Epithelial cell of esophagus (primary cell): ENCODE data around the gene CHD9.

Experiments
- DNase-seq: peaks from one replicate; pipeline ENCODE4 v3.0.0; 2010; ENCODE audit warnings: low read depth
- H3K4me3 ChIP-seq: 2 replicates; pipeline ENCODE4 v1.5.1; 2011; ENCODE audit warnings: mild to moderate bottlenecking, low read length, control low read depth
- TF ChIP-seq, protein P1 (sequence below): IDR thresholded peaks from 2 replicates; pipeline ENCODE4 v1.5.1; 2011; ENCODE audit warnings: low read depth, mild to moderate bottlenecking, low read length, control low read depth, inconsistent platforms; ENCODE audit not compliant: insufficient read depth; ENCODE audit errors: missing control alignments

Gene CHD9

DNA sequence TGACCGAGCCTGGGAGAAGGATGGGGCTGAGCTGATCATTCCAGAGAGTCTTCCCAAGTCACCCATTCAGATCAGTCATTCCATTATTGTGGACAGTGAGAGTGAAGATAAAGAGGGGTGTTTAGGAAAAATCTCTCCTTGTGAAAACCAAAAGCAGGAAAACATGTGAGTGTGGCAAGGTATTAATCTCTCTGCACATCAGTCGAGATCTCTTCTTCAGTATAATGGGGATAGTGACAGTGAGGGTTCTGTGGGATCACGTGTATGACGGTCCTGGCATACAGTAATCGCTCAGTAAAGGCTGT is 35.4 kb downstream of the CHD9 start:
- TF ChIP-seq, protein P1, sequence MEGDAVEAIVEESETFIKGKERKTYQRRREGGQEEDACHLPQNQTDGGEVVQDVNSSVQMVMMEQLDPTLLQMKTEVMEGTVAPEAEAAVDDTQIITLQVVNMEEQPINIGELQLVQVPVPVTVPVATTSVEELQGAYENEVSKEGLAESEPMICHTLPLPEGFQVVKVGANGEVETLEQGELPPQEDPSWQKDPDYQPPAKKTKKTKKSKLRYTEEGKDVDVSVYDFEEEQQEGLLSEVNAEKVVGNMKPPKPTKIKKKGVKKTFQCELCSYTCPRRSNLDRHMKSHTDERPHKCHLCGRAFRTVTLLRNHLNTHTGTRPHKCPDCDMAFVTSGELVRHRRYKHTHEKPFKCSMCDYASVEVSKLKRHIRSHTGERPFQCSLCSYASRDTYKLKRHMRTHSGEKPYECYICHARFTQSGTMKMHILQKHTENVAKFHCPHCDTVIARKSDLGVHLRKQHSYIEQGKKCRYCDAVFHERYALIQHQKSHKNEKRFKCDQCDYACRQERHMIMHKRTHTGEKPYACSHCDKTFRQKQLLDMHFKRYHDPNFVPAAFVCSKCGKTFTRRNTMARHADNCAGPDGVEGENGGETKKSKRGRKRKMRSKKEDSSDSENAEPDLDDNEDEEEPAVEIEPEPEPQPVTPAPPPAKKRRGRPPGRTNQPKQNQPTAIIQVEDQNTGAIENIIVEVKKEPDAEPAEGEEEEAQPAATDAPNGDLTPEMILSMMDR = no peak
- no peak overlapping the region for H3K4me3 ChIP-seq
- no peak for DNase-seq

DNA sequence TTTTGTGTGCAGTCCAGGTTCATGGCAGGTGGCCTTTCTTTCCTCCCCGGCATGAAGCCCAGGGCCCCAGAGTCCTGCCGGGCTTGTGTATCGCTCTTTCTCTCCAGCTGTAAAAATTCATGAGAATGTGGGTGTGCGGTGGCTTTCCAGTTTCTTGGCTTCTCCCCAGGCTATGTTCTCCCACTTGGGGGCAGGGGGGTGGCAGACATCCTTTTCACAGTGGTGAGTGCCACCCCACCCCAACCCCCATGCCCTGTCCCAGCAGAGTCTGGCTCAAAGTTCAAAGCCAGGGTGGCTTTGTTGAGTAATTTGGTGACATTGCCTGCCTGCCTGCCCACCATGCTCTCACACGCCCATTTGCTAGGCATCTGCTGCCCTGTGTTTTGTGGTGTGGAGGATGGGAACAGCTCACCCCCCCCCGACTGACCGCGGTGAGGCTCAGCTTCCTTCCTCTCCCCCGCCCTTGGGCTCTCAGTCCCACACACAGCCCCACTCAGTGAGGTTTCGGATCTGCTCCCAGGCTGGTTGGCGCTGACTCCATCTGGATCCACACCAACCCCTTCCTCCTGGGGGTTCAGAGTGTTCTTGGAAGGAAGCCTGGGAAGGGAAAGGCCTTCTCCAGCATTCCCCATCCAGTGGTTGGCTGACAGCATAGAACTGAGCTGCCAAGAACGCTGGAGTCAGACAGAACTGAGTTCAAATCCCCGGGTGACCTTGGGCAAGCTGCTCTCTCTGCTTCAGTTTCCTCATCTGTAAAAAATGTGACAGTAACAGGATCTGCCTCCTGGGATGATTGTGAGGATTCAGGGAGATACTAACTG is 36.0 kb downstream of the CHD9 start:
- TF ChIP-seq, protein P1 = no peak
- peak; percentile 43 for DNase-seq
- no peak overlapping the region for H3K4me3 ChIP-seq

DNA sequence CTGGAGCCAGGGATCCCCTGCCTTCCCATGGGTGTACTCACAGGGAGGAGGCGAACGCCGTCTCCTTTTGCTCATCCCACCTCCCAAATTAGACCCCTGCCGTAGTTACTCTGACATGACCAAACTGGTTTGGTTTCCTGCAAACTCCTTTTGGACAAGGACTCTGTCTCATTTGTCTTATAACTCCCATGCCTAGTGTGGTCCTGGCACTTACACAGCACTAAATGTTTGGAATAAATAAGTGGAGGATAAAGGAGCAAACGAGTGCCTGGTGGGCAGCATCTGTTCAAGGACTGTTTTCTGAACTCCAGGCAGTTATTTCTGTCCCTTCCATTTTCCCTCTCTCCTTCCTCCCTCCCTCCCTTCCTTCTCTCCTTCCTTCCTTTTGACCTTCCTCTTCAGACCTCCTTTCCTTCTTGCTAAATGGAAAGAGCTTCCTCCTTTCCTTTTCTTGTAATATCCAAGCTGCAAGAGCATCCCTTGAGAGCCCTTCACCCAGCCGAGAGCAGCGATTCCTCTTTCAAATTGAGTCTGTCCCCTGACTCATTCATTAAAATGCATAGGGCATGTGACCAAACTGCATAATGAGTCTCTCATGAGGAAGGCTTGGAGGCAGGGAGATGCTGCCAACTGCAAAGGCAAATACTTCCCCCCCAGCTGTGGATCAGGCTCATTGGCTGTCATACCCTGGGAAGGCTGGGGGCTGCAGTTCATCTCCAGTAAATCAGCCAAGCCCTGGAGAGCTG is 36.8 kb downstream of the CHD9 start:
- TF ChIP-seq, protein P1 = no peak
- DNase-seq = peak; percentile 72
- H3K4me3 ChIP-seq = no peak overlapping the region

DNA sequence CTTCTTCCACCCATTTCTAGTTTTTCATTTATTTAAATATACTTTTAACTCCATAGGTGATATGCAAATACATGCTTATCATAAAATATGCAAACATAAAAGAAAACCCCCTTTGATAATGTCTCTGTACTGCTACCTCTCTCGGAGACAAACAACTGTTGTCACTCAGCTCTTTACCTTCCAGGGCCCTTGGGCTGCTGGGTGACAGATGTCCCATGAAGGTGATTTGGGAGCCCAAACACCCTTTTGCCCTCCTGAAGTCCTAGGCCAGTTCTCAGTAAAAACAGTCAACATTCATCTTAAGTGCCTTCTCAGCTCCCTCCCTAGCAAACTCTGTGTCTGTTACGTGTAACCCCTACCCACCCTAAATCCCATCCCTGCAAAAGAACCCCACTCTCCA is 37.5 kb downstream of the CHD9 start:
- TF ChIP-seq, protein P1 = no peak
- DNase-seq = no peak
- H3K4me3 ChIP-seq = no peak overlapping the region

DNA sequence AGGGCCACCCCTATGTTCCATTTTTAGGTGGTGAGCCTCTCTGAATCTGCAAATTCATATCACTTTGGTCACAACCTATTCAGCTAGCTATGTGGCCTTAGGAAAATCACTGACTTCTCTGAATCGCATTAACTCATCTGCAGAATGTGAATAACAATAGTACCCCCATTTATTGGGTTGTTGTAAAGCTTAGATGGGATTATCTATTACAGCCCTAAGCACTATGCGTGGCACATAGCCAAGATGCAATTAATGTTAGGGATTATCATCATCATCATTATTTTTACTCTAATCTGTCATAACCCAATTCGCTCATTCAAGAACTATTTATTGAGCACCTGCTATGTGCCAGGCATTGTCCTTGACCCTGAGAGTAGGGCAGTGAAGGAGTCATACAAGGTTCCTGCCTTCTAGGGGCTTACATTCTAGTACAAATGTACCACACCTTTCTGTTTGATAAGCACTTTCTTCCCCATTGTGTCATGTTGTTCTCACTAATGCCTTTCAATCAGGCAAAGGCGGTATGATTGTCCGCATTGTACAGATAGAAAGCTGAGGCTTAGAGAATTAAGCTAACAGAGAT is 38.5 kb downstream of the CHD9 start:
- H3K4me3 ChIP-seq = no peak overlapping the region
- TF ChIP-seq, protein P1 = no peak
- DNase-seq = no peak

DNA sequence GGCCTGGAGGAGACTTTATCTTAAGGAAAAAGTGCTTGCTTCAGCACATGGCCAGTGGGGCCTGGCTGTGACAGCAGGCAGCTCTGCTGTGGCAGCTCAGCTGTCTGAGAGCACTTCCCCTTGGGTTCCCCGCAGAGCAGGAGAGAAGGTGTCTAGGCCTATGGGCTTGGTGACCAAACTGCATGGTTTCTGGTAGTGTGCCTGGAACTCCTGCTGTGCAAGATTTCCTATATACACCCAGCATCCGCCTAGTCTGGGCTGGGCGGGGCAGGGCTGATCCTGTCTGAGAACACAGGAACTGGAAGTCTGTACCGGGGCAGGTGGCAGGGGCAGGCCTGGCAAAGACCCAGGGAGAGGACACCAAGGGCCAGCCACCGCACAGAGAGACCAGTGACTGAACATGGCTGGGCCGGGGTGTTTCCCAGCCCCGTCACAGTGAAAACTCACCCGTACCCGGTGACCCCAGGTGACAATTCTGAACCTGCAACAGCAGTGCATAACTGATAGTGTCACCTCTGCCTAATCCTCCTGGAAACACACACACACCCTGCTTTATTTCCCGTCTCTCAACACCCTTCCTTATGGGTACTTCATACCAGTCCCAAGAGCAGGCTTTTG is 39.3 kb downstream of the CHD9 start:
- no peak overlapping the region for H3K4me3 ChIP-seq
- peak; percentile 68 for DNase-seq

More for the DNA sequence above, 39.3 kb downstream of the CHD9 start:
- TF ChIP-seq, protein P1 = no peak
